ENCODE measurements around the gene CAMKMT. TPM values are rescaled to one million over a fixed set of nuclear protein-coding genes. Genes with fewer than 3 reads are reported as not detected.

Gene CAMKMT
- polyA plus RNA-seq, 1 donor: 4.8 TPM

DNA sequence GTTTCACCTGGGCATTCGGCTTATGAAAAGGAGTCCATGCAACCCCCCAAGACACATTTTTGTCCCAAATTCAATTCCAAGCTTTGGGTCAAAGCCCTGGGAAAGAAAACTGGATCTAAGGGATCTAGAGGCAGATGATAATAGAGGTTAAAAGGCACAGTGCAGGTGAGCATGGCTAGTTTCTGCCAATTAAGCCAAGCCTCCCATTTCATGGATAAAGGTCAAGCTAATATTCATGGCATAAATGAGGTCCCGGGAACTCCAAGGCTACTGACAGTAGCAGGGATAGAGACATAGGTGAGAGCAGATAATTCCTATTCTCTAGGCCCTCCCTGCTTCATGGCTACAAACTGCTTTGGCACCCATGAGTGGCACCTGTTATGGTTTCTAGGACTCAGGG, 83.1 kb downstream of the CAMKMT start:
- no peak for DNase-seq (ENCODE audit: low read depth)

DNA sequence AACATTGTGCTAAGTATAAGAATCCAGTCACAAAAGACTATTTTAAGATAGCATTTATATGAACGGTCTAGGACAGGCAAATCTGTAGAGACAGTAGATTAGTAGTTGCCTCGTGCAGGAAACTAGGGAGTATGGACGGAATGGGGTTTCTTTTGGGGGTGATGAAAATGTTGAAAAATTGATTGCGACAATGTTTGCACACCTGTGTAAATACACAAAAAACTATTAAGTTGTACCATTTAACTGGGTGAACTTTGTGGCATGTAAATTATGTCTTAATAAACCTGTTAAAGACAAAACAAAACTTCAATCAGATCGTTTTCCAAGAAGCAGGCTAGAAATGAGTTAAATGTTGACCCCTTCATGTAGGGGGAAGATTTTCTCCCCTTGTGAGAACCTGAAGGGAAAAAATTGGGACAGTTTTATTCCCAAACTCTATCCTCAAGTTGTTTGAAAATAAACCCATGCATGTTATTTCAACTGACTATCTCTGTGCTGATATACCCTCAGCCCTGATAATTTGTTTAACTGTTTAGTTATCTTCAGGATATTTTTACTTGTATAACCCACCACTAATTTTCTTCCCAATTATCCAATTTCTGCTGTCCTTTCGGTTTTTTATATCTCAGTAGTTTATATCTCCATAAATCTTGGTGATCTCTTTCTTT, 87.2 kb downstream of the CAMKMT start:
- no peak for DNase-seq (ENCODE audit: low read depth)

DNA sequence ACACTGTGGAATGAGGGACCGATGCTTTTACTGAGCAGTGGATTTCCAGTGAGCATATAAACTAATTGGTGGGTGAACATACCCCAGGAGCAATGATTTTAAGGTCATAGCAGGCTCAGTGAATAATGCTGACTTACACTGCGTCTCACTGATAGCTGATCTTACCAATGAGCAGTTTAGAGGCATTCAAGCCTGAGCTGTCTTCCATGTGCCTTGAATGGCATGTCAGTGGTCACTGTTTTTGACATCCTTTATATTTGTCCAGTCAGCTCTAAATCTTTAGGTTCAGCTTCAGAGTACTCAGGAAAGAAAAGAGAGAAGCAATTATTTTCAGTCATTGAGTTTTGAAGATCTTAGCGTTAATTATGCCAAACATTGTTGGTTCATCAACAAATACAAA, 88.3 kb downstream of the CAMKMT start:
- no peak for DNase-seq (ENCODE audit: low read depth)

DNA sequence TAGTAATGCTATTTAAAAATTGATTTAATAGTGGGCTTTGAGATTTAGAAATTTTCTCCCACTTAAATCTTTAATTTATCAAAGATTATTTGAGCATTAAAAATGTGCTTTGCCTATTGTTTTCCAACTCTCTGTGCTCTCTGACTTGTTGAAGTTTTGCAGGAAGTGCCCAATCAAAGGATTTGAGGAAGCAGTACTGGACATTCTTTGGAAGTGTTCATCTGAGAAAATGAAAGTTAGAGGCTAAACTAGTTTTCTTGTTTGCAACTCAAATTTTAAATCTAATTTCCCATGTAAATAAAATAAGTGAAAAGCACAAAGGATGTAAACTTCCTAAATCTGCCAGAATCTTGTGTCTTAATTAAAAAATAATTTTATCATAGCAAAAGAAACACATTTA, 89.1 kb downstream of the CAMKMT start:
- no peak for DNase-seq (ENCODE audit: low read depth)

DNA sequence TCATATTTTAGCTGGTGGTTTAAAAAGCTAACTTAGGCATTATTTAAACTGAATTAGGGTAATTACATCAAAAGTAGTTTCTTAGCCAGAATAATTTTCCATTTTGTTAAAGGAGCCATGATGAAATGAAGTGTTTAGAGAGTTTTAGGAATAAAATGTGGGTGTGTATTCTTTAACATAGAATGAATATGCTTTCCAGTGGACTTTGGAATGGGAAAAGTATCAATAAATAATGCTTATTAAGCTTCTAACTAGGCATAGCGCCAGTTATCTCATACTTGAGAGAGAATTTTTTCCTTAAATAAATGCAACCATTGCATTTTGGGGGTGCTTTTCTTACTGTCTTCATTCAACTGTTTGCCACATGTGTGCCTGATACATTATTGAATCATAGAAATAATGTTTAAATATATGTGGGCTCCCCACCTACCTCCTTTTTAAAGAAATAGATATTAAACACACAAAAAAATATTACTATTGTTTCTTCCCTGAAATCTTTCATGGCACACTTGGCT, 90.4 kb downstream of the CAMKMT start:
- no peak for DNase-seq (ENCODE audit: low read depth)

DNA sequence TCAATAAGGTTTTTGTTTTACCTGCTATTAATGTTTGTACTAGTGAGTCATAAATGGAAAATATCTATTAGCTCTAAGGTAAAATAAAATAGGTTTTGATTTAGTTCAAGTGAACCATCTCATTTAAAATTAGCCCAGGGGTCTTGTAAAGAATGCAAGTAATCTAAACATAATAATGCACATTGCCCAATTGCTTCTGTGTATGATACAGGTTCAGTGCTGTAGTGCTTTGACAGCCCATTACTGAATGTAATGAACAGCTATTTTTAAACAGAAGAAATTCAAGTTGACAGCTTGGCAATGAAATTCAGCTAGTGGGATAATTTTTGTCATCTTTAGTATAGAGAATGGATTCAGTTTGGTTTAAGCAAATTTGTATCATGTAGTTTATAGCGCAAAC, 91.5 kb downstream of the CAMKMT start:
- no peak for DNase-seq (ENCODE audit: low read depth)

DNA sequence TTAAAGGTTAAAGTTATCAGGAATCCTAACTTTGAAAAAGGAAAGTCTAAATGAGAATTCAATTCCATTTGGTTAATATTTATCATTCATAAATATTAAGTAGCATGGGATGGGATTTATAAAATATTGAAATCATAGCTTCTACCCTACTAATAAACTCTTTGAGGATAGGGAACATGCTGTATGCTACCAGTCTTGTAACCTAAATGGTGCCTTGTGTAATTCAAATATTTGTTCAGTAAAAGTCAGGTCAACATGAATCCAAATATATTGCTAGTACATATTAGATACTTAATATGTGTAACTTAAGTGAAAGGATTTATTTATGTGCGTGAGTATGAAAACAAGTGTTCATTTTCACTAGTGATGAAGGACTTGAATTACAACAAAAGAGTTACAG, 94.1 kb downstream of the CAMKMT start:
- no peak for DNase-seq (ENCODE audit: low read depth)

DNA sequence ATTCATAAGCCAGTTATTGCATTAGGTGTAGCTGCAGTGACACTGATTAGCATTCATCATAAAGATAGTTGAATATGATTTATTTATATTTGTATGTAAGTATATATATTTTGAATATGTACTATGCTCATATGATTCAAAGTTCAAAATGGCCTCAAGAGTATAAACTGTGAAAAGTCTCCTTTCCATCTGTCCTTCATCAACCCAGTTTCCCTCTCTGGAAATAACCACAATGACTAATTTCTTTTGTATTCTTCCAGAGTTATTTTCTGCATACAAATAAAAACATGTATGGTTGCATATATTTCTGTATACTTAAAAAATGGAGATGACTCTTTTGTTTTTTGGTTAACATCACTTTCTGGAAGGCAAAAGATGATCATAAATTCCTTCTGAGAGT, 95.2 kb downstream of the CAMKMT start:
- DNase-seq (ENCODE audit: low read depth): no peak

DNA sequence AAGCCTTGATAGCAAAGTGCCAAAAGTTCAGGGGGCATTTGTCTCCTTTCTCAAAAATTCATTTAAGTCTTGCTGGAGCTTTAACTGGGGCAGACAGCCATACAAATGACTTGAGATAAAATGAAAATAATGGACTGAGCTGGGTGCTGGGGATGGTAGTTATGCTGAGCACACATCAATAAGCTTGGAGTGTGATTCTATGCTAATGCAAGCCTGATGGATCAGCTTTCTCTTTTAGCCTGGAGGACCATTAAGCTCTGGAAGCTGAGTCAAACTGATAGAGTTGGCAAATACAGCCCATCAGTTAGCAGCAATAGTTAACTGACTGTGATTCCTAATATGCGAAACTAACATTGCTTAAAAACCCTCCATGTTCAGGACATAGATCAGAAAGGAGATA, 98.0 kb downstream of the CAMKMT start:
- no peak for DNase-seq (ENCODE audit: low read depth)

DNA sequence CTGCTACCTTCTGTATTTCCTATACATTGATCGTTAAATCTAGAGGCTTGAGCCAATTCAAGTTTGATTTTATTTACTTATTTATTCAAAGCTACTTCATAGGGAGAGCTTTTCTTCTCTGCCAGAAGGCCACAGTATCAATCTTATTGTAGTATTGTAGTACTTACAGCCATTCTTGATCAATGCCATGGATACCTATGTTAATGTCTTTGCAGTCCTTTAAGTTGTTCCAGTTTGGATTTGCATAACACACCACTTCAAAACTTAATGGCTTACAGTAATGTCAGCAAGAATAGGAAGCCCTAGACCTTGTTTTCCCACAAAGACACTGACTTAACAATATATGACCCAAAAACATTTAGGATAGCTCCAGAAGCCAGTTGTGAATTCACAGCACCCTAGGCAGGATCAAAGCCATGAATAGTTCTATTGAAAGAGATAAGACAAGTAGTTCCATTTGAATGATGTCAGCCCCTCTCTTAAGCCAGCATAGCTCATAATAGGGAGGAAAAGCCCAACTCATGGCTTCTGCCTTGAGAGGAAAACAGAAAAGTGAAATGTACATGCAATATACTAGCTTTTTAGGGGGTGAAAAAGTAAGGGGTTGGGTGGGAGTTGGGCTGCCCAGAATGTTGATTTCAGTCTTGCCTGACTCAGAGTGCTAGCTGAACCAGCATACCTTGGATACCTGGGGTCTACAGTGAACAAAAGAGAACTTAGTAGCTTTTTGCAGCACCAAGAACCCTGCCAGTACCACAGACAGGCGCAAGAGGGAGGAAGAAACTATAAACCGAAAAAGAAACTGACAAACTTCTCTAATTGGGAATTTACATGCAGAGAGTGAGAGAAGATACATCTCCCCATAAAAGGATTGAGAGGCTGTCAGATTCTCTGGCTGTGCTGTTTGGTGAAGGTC, 101.4 kb downstream of the CAMKMT start:
- no peak for DNase-seq (ENCODE audit: low read depth)

DNA sequence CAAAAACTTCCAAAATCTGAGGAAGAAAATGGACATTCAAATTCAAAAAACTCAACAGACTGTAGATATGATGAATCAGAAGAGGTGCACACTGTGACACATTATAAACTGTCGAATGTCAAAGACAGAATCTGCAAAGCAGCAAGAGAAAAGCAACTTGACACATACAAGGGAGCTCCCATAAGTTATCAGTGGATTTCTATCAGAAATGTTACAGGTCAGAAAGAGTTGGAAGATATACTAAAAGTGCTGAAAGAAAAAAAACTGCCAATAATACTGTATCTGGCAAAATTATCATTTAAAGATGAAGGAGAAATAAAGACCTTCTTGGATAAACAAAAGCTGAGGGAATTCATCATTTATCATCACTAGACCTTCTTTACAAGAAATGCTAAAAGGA, 102.7 kb downstream of the CAMKMT start:
- no peak for DNase-seq (ENCODE audit: low read depth)

DNA sequence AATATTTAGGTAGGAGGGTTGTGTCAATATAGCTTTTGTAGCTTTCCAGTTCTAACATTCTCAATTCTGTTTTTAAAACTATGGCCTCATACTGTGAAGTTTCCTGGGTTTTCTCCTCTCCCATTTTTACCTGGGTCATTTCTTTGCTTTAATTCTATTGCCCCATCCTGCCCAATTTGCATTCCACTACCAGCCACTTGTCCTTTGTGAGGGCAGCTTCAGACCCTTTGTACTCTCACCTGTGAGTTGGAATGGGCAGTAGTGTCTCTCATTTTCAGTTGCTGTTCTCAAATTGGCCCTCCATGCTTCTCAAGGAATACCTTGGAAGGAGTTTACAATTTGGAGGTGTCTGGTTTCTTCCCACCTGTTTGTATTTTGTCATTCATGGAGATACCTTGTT, 108.4 kb downstream of the CAMKMT start:
- no peak for DNase-seq (ENCODE audit: low read depth)

DNA sequence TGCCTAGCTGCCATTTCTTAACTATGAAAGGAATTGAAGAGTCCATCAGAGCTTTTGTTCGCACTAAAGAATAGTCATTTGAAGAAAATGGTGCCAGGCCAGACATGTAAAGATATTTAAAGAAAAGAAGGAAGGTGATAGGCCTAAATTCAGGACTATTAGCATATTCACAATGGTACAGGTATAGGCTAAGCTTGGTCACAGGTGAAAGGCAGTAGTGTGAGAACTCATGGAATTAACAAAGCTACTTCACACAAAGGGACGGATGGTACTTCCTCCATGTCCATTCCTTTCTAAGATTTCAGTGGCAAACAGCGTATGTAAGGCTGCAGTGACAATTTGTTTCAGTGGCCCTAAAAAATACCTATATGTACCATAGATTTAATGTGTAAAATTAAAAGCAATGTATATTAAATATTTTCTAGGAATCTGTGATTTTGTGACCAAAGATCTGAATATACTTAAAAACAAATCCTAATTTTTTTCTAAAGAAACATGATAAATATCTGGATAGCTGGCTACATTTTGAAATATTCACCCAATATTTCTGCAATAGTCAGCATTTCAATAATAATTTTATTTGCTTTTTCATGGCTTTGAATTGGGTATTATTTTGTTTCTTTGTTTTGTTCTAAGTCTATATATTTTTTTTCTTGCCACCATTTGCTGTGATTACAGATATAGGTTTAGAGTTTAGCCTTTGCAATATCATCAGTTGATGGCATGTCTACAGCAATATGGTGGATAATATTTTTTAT, 116.1 kb downstream of the CAMKMT start:
- DNase-seq (ENCODE audit: low read depth): no peak

DNA sequence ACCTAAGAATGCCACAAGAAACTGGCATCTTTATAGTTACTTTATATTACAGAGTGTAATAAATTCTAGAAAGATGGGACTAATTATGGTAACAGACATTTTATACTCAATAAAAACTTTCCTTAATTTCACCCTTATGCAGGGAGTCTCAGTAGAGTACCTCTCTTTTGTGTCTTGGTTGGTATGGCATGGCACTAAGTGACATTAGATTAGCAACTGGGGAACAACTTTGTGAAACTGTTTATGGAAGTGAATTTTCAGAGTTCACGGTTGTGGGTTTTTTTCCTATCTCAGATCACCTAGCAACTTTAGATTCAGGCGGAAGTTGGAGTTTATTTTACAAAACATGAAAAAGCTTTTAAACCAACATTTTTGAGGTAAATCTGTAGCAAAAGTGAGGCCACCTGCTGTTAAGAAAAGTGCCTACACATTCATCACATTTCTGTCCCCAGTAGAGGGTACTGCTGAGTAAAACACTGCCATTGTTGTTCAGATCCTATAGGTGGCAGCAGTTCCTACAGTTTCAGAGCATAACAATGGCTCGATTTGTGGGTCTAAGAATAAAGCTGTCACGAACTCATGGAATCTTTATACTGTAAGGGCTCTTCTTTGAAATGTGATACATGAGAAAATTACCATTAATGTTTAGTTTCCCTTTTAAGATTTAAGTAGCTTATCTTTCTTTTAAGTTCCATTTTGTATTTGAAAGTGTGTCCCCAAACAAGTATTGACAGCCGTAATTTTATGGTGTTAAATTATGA, 117.6 kb downstream of the CAMKMT start:
- peak; percentile 62 for DNase-seq (ENCODE audit: low read depth)

DNA sequence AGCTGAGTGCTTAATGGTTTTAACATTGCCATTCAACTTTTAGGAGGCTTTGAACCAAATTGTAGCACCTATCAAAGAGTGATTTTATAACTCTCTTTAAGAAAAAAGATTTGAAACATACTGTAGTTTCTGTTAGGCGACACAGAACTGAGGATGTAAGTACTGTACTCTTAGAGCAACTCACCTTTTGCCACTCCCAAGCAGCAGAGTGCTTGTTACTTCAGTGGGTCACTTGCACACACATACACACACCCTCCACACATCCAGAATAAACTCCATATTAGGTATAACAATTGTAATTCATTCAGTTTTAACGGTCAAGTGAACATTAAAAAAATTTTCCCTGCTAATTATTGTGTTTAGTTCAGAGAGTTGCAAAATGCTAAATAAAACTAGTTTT, 118.3 kb downstream of the CAMKMT start:
- no peak for DNase-seq (ENCODE audit: low read depth)

DNA sequence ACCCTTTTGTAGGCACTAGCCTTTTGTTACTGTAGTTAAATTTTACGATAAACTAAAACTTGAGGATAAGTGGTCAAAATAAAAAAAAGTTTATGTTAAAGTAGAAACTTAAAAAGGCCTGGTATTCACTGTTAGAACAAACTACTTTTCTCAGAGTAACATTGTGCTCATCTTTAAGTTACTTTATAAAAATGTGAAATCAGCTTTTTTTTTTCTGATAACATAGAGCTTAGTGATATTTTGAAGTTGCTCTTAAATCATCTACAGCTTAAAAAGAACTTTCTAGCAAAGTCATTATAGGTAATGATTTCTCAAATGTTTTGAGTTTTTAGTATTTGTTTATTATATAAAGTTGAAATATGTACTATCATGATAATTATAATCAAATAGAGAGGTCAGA, 125.3 kb downstream of the CAMKMT start:
- no peak for DNase-seq (ENCODE audit: low read depth)

DNA sequence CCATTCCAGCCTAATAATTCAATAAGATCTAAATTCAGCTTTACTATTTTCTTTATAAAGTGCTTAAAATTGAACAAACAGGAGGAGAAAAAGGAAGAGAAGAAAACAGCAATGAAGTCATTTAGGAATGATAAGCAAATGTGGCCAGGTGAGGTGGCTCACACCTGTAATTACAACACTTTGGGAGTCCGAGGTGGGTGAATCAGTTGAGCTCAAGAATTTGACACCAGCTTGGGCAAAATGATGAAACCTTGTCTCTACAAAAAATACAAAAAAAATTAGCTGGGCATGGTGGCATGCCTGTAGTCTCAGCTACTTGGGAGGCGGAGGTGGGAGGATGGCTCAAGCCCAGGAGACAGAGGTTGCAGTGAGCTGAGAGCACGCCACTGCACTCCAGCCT, 129.0 kb downstream of the CAMKMT start:
- no peak for DNase-seq (ENCODE audit: low read depth)

DNA sequence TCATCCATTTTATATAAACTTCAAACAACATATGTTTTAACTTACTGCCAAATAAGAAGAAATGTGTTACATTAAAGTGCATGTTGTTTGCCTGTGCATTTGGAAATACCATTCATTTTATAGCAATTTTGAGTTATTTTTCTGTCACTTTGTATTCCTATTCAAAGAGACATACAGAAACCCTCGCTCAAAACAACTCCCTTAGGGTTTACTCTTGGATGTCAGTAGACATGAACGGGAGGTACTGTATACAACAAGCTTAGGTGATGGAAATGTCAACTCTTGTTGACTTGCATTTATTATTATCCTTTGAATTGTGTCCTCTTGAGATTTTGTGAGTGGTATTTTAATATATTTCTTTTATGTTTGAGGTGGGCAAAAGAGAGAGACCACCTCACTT, 132.3 kb downstream of the CAMKMT start:
- DNase-seq (ENCODE audit: low read depth): no peak

DNA sequence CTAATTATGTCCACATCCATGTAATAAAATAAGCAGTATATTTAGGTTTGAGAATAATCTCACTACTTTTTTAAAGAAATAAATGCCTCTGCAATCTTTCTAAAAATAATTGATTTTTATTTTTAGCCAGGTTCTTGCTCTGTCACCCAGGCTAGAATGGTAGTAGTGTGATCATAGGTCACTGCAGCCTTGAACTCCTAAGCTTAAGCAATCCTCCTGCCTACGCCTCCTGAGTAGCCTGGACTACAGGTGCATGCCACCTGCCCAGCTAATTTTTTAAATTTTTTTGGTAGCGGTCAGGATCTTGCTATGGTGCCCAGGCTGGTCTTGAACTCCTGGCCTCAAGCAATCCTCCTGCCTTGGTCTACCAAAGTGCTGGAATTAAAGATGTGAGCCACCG, 133.3 kb downstream of the CAMKMT start:
- no peak for DNase-seq (ENCODE audit: low read depth)

DNA sequence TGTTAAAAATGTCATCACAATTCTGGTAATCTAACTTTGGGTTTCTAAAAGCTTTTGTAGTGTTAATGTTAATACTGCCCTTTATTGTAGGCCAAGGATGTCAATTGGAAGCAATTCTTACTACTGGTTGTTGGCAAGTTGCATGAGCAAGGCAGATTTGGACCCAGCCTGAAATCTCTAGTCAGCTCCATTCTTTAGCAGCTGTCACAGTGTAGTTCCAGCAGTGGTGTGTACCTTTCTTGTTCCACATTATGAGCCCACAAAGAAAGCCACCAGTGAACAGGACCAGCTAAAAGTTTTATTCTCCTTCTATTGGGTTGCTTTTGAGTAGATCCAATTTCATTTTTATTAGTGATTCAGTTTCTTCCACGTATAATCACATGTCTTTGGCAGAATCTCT, 133.8 kb downstream of the CAMKMT start:
- no peak for DNase-seq (ENCODE audit: low read depth)

DNA sequence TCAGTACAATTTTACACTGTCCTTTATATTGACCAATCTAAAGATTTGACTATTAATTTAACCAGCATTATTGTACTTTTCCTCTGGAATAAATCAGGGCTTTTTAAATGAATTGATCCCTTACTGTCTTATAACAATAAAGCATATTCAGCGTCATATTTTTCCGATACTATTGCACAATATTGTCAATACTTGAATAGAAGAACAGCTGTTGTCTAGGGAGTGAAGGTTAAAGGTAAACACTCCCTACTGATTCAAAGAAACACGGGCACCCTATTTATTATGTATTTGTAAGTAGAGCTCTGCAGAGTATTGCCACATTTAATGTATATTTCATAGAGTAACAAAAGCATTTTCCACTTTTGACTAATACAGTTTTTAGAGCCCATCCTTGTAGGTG, 134.4 kb downstream of the CAMKMT start:
- no peak for DNase-seq (ENCODE audit: low read depth)

DNA sequence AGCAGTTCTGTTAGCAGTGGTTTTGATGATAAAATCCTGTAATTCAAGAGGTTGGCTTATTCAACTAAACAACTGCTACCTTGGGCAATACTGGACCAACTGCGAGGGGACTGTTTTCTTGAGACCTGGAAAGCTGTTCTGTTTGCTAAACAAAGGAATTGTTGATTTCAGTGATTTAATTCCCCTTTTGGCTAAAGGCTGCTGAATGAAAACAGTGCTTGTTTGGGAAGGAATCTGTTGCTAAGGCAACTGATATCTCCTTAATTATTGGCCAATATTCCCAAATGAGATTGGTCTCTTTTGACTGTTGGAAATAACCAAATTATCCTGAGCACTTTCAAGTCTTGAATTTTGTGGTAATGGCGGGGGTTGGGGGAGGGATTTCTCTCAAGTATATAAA, 136.8 kb downstream of the CAMKMT start:
- DNase-seq (ENCODE audit: low read depth): no peak

Measured in forelimb muscle (tissue), 1 donor.